Karpas-422 (cell line): Measurements from ENCODE around the gene LIN54. TPM values are rescaled to one million over a fixed set of nuclear protein-coding genes. Genes with fewer than 3 reads are reported as not detected.

Experiments
- DNase-seq: peaks from one replicate; pipeline ENCODE4 v3.0.0-alpha.2; 2015
- H2AFZ ChIP-seq: fragments of 200-600 bp; sonication (generic); 2 replicates; pipeline ENCODE4 v1.6.1; 2014; ENCODE audit warnings: antibody characterized with exemption, low read length, mixed read lengths
- H3K27ac ChIP-seq: fragments of 200-600 bp; sonication (generic); 2 replicates; pipeline ENCODE4 v1.5.1; 2014; ENCODE audit warnings: mild to moderate bottlenecking, low read length, moderate library complexity
- H3K27me3 ChIP-seq: fragments of 200-600 bp; sonication (generic); 2 replicates; pipeline ENCODE4 v1.6.1; 2014; ENCODE audit warnings: low read length, mixed read lengths
- H3K36me3 ChIP-seq: fragments of 200-600 bp; sonication (generic); 2 replicates; pipeline ENCODE4 v1.6.1; 2014; ENCODE audit warnings: low read length, mixed read lengths; ENCODE audit not compliant: insufficient read depth
- H3K4me1 ChIP-seq: fragments of 200-600 bp; sonication (generic); 2 replicates; pipeline ENCODE4 v1.6.1; 2014; ENCODE audit warnings: mild to moderate bottlenecking, low read length, mixed read lengths
- H3K4me2 ChIP-seq: fragments of 200-600 bp; sonication (generic); 2 replicates; pipeline ENCODE4 v1.6.1; 2014; ENCODE audit warnings: low read length, low read depth, mild to moderate bottlenecking; ENCODE audit not compliant: poor library complexity, severe bottlenecking
- H3K4me3 ChIP-seq: fragments of 200-600 bp; sonication (generic); 2 replicates; pipeline ENCODE4 v1.5.1; 2014; ENCODE audit warnings: mild to moderate bottlenecking, antibody characterized with exemption, low read length, mixed read lengths
- H3K79me2 ChIP-seq: fragments of 200-600 bp; sonication (generic); 2 replicates; pipeline ENCODE4 v1.6.1; 2014; ENCODE audit warnings: mild to moderate bottlenecking, low read length, mixed read lengths
- H3K9ac ChIP-seq: fragments of 200-600 bp; sonication (generic); 2 replicates; pipeline ENCODE4 v1.6.0; 2014; ENCODE audit warnings: low read length
- H3K9me2 ChIP-seq: fragments of 200-600 bp; sonication (generic), shearing (Covaris generic); replicated peaks from 2 replicates; pipeline ENCODE4 v1.6.0; 2014; ENCODE audit warnings: mild to moderate bottlenecking, low read length, moderate library complexity; ENCODE audit not compliant: insufficient read depth
- H3K9me3 ChIP-seq: fragments of 300-700, 200-600 bp; sonication (generic); 2 replicates; pipeline ENCODE4 v1.6.1; 2014; ENCODE audit warnings: low read length, mixed read lengths
- H4K20me1 ChIP-seq: fragments of 200-600 bp; sonication (generic); 2 replicates; pipeline ENCODE4 v1.6.1; 2014; ENCODE audit warnings: mild to moderate bottlenecking, antibody characterized with exemption, low read length, low read depth; ENCODE audit not compliant: insufficient read depth
- total RNA-seq: library from RNA; depleted of rRNA; stranded (reverse); fragments of >200 nt; shearing (Covaris generic); gene quantifications from 2 replicates; pipeline ENCODE4 v1.2.3, GENCODE V29; 2014; ENCODE audit warnings: low replicate concordance

Gene LIN54
- total RNA-seq, 1 experiment from 2014 or later = 10.6 TPM

DNA sequence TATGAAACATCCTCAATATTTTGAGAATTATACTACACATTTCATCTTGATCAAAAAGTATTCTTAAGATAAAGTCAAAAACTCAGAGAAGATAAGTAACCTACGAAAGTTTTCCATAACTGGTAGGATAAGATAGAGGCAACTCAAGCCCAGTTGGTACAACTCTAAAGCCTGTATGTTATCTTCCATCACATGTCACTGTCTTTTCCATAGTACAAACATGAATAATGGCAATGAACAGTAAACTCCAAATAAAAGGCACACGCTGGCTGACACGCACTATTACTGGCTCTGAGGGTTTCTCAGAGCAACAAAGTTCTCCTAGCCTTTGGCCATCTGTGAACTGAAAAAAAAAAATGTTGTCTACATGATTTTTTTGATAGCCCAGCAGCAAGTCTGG is 27.2 kb downstream of the LIN54 start:
- H3K4me3 ChIP-seq = no peak overlapping the region
- no peaks in the 10 kb centered on the region for H3K36me3 ChIP-seq
- no peak overlapping the region for H3K9ac ChIP-seq
- no peaks in the 10 kb centered on the region for H3K27me3 ChIP-seq
- H3K4me1 ChIP-seq = no peaks in the 10 kb centered on the region
- no peaks in the 10 kb centered on the region for H3K9me3 ChIP-seq
- H3K4me2 ChIP-seq = no peak overlapping the region
- no peaks in the 10 kb centered on the region for H4K20me1 ChIP-seq
- DNase-seq = no peak
- peaks cover 16% of the 10 kb centered on the region for H3K79me2 ChIP-seq
- H3K9me2 ChIP-seq = no peaks in the 10 kb centered on the region
- H2AFZ ChIP-seq = no peak overlapping the region
- no peak overlapping the region for H3K27ac ChIP-seq

GRCh38 chr4:82981138-82981537 is 29.5 kb downstream of the LIN54 start:
- Histone ChIP-seq H3K4me1 (no peaks in the 10 kb centered on the region), H4K20me1 (no peaks in the 10 kb centered on the region), H3K9ac (no peak overlapping the region), H3K4me2 (no peak overlapping the region), H3K27ac (no peak overlapping the region), H3K36me3 (no peaks in the 10 kb centered on the region), H3K27me3 (no peaks in the 10 kb centered on the region), H3K4me3 (no peak overlapping the region), H2AFZ (no peak overlapping the region), H3K79me2 (0 out of 2 replicates have a peak, but pooled peaks cover 3% of the 10 kb centered on the region), H3K9me3 (no peaks in the 10 kb centered on the region), H3K9me2 (no peaks in the 10 kb centered on the region)
- DNase-seq = peak; percentile 6

DNA sequence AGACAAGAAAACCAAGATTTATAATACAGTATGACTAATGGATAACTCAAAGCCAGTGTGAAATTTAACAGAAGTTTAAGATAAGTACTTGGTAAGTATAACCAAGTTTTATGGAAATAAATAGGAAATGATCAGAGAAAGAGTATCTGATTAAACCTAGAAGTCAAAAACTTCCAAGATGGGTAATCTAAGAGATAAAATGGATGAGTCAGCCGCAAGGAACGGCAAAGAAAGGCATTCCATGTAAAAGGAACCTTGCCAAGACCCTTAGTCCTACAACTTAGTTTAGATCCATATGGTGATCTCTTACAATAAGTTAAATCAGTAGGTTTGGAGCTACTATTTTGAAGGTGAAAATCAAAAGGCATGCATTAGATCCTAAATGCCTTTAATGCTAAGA is 34.8 kb downstream of the LIN54 start:
- Histone ChIP-seq H3K9me3 (no peaks in the 10 kb centered on the region), H3K27me3 (no peaks in the 10 kb centered on the region), H4K20me1 (no peaks in the 10 kb centered on the region), H3K4me3 (no peak overlapping the region), H2AFZ (no peak overlapping the region), H3K9me2 (no peaks in the 10 kb centered on the region), H3K36me3 (no peaks in the 10 kb centered on the region), H3K4me2 (no peak overlapping the region), H3K9ac (no peak overlapping the region), H3K4me1 (no peaks in the 10 kb centered on the region), H3K27ac (no peak overlapping the region), H3K79me2 (no peaks in the 10 kb centered on the region)
- DNase-seq = peak; percentile 21

GRCh38 chr4:82969414-82969813 is 41.2 kb downstream of the LIN54 start:
- H3K79me2 ChIP-seq = no peaks in the 10 kb centered on the region; the same call in 1 of the 2 replicates
- no peaks in the 10 kb centered on the region for H3K9me3 ChIP-seq
- peak overlapping the region; percentile 58 for H3K27ac ChIP-seq
- H2AFZ ChIP-seq = no peak overlapping the region
- no peaks in the 10 kb centered on the region for H3K9me2 ChIP-seq
- H3K4me2 ChIP-seq = peak overlapping the region; percentile 53
- no peak overlapping the region for H3K4me3 ChIP-seq
- peak; percentile 1 for DNase-seq
- H3K9ac ChIP-seq = peak overlapping the region; percentile 35; the same call in 1 of the 2 replicates
- H3K36me3 ChIP-seq = no peaks in the 10 kb centered on the region; the same call in 1 of the 2 replicates
- H3K27me3 ChIP-seq = no peaks in the 10 kb centered on the region
- H4K20me1 ChIP-seq = no peaks in the 10 kb centered on the region
- peaks cover 21% of the 10 kb centered on the region for H3K4me1 ChIP-seq

DNA sequence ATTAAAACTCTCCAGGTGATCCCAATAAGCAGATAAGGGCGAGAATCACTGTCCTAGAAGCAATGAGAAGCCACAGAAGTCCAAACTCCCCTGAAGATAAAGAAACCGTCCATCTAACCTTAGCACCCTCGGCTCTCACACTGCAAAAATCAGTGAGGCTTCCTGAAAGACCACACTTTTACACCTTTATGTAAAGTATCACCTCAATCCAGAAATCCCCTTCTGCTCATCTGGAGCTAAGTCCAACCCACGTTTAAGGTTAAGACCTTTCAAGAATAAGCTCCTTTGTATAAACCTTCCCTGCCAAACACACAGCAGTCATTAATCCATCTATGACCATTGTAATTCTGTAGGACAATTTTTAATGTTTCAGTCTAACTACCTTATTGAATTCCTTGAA is 41.7 kb downstream of the LIN54 start:
- Histone ChIP-seq H3K9me3 (no peaks in the 10 kb centered on the region), H3K79me2 (no peaks in the 10 kb centered on the region; the same call in 1 of the 2 replicates), H3K4me2 (peak overlapping the region; percentile 53), H2AFZ (no peak overlapping the region), H3K27ac (peak overlapping the region; percentile 58), H3K9me2 (no peaks in the 10 kb centered on the region), H3K36me3 (no peaks in the 10 kb centered on the region; the same call in 1 of the 2 replicates), H3K9ac (peak overlapping the region; percentile 35; the same call in 1 of the 2 replicates), H3K4me1 (peaks cover 21% of the 10 kb centered on the region), H3K27me3 (no peaks in the 10 kb centered on the region), H4K20me1 (no peaks in the 10 kb centered on the region), H3K4me3 (no peak overlapping the region)
- DNase-seq = peak; percentile 38

DNA sequence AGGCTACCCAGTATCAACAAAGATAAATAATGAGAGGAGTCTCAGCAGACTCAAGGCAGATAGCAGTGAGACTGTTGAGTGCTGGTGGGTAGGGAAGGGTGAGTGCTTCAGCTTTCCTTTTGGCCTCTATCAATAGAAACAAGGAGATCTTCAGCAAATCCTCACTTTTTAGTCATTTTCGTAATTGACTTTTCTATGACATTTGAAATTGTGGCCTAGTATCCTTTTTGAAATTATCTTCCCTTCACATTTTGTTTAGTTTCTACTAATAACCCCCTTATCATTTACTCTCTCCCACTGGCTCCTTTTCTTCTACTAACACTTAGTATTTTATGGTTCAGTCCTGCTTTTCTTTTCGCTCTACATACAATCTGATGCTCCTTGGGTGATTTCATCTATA is 44.9 kb downstream of the LIN54 start:
- no peaks in the 10 kb centered on the region for H3K9me2 ChIP-seq
- no peaks in the 10 kb centered on the region; the same call in 1 of the 2 replicates for H3K36me3 ChIP-seq
- peaks cover 21% of the 10 kb centered on the region for H3K4me1 ChIP-seq
- peak; percentile 16 for DNase-seq
- no peak overlapping the region for H3K4me2 ChIP-seq
- no peak overlapping the region for H3K27ac ChIP-seq
- H3K4me3 ChIP-seq = no peak overlapping the region
- no peaks in the 10 kb centered on the region for H3K9me3 ChIP-seq
- no peak overlapping the region for H2AFZ ChIP-seq
- no peaks in the 10 kb centered on the region for H4K20me1 ChIP-seq
- H3K9ac ChIP-seq = no peak overlapping the region
- H3K79me2 ChIP-seq = peaks cover 3% of the 10 kb centered on the region; the same call in 1 of the 2 replicates
- no peaks in the 10 kb centered on the region for H3K27me3 ChIP-seq

- H3K27ac ChIP-seq = no peak overlapping the region
These were observed 53.6 kb downstream of the LIN54 start for GRCh38 chr4:82957045-82957444.

GRCh38 chr4:82954212-82954611 is 56.4 kb downstream of the LIN54 start:
- no peak overlapping the region for H3K9ac ChIP-seq
- no peaks in the 10 kb centered on the region for H3K27me3 ChIP-seq

More at GRCh38 chr4:82957045-82957444, 53.6 kb downstream of the LIN54 start:
- Histone ChIP-seq H3K4me3 (no peak overlapping the region), H3K9me2 (no peaks in the 10 kb centered on the region), H3K27me3 (no peaks in the 10 kb centered on the region), H3K79me2 (peaks cover 4% of the 10 kb centered on the region; the same call in 1 of the 2 replicates), H4K20me1 (no peaks in the 10 kb centered on the region), H3K9me3 (no peaks in the 10 kb centered on the region), H2AFZ (no peak overlapping the region), H3K4me1 (no peaks in the 10 kb centered on the region), H3K4me2 (no peak overlapping the region), H3K9ac (no peak overlapping the region), H3K36me3 (no peaks in the 10 kb centered on the region)
- DNase-seq = peak; percentile 27

More at GRCh38 chr4:82954212-82954611, 56.4 kb downstream of the LIN54 start:
- Histone ChIP-seq H3K79me2 (peaks cover 4% of the 10 kb centered on the region; the same call in 1 of the 2 replicates), H4K20me1 (no peaks in the 10 kb centered on the region), H2AFZ (no peak overlapping the region), H3K9me2 (no peaks in the 10 kb centered on the region), H3K9me3 (no peaks in the 10 kb centered on the region), H3K4me2 (no peak overlapping the region), H3K27ac (no peak overlapping the region), H3K4me3 (no peak overlapping the region), H3K36me3 (no peaks in the 10 kb centered on the region), H3K4me1 (no peaks in the 10 kb centered on the region)
- DNase-seq = no peak
